H1 (cell line): ENCODE data around the gene CHMP5.

Experiments
- EZH2 ChIP-seq: fragments of 200-600 bp; sonication (generic); IDR thresholded peaks from 2 replicates; pipeline ENCODE4 v1.7.1; 2012; ENCODE audit warnings: low read depth, mild to moderate bottlenecking, moderate library complexity, low read length, inconsistent platforms; ENCODE audit not compliant: severe bottlenecking
- JUND ChIP-seq: IDR thresholded peaks from 2 replicates; pipeline ENCODE4 v1.6.1; 2011; ENCODE audit warnings: mild to moderate bottlenecking, improper control_type of control experiment, low read length
- POLR2A ChIP-seq, 2 experiments: IDR thresholded peaks; 1 replicate in 1 of 2; 2 replicates in 1 of 2; pipeline ENCODE4 v1.6.1; 2011; ENCODE audit warnings: low read depth in 2 of 2, low read length in 2 of 2, mild to moderate bottlenecking in 2 of 2; ENCODE audit errors: control extremely low read depth in 1 of 2
- RAD21 ChIP-seq, 2 experiments: IDR thresholded peaks in 1 of 2; conservative IDR thresholded peaks in 1 of 2; 2 replicates each; pipeline ENCODE4 v1.6.1; 2011; ENCODE audit warnings: low read depth in 2 of 2, low read length in 2 of 2, improper control_type of control experiment in 1 of 2, inconsistent platforms in 1 of 2, mild to moderate bottlenecking in 1 of 2, moderate library complexity in 1 of 2
- SIRT6 ChIP-seq: IDR thresholded peaks from one replicate; pipeline ENCODE4 v1.7.1; 2012; ENCODE audit warnings: low read length, inconsistent platforms
- SRF ChIP-seq: IDR thresholded peaks from 2 replicates; pipeline ENCODE4 v1.6.1; 2011; ENCODE audit warnings: mild to moderate bottlenecking, low read depth, low read length, moderate library complexity
- TAF1 ChIP-seq: IDR thresholded peaks from 2 replicates; pipeline ENCODE4 v1.6.1; 2011; ENCODE audit warnings: mild to moderate bottlenecking, low read depth, low read length
- YY1 ChIP-seq: IDR thresholded peaks from 2 replicates; pipeline ENCODE4 v1.6.1; 2011; ENCODE audit warnings: low read depth, mild to moderate bottlenecking, low read length
- TF ChIP-seq, protein P1 (sequence below), 3 experiments: IDR thresholded peaks; 1 replicate in 2 of 3; 2 replicates in 1 of 3; pipeline versions ENCODE4 v1.5.1 to v1.6.1; 2011; ENCODE audit warnings: low read length in 3 of 3, mild to moderate bottlenecking in 3 of 3, inconsistent platforms in 2 of 3, low read depth in 1 of 3, moderate library complexity in 1 of 3; ENCODE audit not compliant: insufficient read depth in 1 of 3; ENCODE audit errors: control extremely low read depth in 1 of 3

DNA sequence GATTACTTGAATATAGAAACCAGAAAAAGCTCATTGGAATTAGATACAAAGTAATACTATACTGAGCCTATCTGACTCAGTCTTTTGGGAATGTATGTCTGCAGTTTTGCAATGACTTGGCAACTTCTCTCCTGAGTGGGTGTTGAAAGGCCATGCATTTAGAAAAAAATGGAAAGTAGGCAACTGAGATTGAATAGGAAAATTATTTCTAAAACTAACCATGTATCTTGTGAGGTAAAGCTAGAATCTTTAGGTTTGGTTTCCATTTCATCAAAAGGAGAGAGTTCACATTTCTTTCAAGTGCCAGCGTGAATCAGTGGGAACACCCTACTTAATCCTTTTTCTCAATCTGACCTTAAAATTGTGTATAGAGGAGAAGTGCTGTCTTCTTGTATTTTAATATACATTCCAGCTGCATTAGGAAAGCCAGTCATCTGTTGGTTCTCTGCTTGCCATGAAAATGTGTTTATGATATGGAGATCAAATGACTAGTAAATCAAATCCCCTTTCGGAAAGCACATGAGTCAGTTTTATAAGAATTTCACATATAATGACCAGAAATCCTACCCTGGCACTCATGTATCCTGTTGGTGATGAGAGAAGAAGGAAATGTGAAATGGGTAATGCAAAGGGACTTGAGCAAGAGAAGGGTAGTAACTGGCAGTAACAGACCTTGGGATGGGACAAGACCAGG lies 55.9 kb downstream of the CHMP5 start:
- TF ChIP-seq, protein P1, sequence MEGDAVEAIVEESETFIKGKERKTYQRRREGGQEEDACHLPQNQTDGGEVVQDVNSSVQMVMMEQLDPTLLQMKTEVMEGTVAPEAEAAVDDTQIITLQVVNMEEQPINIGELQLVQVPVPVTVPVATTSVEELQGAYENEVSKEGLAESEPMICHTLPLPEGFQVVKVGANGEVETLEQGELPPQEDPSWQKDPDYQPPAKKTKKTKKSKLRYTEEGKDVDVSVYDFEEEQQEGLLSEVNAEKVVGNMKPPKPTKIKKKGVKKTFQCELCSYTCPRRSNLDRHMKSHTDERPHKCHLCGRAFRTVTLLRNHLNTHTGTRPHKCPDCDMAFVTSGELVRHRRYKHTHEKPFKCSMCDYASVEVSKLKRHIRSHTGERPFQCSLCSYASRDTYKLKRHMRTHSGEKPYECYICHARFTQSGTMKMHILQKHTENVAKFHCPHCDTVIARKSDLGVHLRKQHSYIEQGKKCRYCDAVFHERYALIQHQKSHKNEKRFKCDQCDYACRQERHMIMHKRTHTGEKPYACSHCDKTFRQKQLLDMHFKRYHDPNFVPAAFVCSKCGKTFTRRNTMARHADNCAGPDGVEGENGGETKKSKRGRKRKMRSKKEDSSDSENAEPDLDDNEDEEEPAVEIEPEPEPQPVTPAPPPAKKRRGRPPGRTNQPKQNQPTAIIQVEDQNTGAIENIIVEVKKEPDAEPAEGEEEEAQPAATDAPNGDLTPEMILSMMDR (IDR thresholded peaks at IDR 0.05; ENCODE audit: control extremely low read depth in 1 of 3, insufficient read depth in 1 of 3, low read depth in 1 of 3, low read length in 3 of 3), result no peak
- TF ChIP-seq TAF1 (no peak), SRF (no peak), EZH2 (no peak), SIRT6 (no peak), POLR2A (IDR thresholded peaks at IDR 0.05; ENCODE audit: control extremely low read depth in 1 of 2, low read depth in 2 of 2, low read length in 2 of 2) (no peak), JUND (no peak), RAD21 (IDR thresholded peaks at IDR 0.05 in 1 of 2, conservative IDR thresholded peaks at IDR 0.05 in 1 of 2; ENCODE audit: low read depth in 2 of 2, low read length in 2 of 2) (no peak), YY1 (no peak)
